Hematopoietic multipotent progenitor cell treated with erythropoietin and hydrocortisone succinate and interleukin-3 and kit ligand, for 15 days (in vitro differentiated cells): ENCODE data around the gene ITGA11.
"Not testable (repeated sequence)": the region's sequence is repeated elsewhere in the genome, so short reads cannot be mapped to it uniquely, and the experiment has no call there.

Source experiments
- DNase-seq: peaks from one replicate; pipeline ENCODE4 v3.0.0-alpha.2; 2015; ENCODE audit warnings: low spot score

The ITGA11 gene

DNA sequence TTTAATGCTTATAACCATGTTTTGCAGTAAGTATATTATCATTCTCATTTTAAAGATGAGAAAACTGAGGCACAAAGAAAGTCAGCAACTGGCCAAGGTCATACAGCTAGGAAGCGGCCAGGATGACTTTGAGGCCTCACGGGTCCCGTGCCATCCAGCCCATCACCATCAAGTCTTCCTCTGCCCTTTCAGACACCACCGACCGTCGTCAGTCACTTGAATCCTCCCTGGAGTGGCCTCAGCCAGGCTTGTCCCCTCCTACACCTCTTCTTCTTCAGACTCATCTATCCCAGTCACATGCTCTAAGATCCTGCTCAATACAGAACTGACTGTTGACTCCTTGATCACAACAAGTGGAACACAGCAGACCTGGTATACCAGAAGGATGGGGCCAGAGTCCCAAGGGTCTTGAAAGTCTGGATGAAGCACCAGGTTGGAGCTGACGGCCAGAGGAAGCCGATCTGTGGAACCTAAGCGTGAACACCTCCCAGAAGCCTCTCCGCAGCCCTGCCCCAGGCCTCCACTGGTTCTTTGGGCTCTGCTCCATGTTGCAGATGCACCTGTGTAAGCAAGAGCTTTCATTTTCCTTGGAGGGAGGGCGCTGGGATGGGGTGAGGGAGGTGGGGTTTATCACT, 22.1 kb downstream of the ITGA11 start:
- no peak for DNase-seq

DNA sequence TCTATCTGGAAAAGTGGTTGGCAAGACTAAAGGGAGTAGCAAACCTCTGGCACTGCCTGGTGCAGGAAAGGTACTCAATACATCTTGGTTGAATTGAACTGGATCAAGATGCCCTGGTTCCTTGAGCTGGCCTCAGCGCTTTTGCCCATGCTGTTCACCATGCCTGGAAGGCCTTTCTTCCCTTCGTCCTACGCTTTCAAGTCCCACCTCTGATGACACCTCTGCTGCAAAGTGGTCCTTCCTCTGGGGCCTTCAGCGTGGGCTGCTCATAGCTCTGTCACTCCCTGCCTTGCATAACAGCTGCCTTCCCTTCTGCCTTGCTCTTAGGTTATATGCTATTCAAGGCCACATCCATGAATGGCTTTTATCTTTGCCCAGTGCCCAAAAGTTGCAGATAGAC, 23.0 kb downstream of the ITGA11 start:
- DNase-seq, result no peak

DNA sequence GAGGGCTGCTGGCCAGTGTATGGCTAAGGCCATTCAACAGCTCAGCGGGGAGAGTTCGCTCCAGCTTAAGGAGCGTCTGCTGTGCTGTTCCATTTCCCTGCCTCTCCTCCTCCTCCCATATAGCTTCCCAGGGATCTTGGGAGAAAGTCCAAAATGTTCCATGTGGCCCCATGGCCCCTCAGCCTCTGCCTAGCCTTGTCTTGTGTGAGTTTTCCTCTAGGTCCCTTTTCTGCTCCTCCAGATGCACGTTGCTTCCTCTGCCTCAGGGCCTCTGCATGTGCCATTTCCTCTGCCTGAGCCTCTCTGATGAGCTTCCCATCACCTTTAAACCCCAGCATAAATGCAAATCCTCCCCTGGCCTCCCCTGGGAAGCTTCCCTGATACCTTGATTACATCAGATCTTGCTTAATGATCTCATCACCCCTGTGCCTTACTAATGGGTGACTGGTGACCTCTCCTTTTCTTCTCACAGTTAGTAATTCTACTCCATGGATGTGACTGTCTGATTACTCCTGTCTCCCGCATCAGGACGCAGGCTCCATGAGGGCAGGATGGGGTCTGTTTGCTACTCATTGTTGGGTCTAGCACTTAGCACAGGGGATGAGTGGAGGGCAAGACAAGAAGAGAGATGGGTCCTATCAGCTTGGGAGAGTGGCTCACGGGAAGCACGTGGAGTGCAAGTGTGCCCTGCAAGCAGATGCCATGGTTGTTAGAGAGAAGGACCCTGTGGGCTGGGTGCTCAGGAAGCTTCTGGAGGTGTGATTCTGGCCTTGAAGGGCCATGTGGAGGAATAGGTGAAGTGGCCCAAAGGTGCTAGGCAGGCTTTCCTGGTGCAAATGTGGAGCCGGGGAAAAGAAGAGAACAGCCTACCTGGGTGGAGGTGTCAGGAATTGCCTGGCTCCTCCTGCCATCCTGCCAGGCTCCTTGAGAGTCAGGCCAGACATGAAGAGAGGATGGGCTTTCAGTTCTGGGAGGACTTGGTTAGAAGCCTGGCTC, 23.8 kb downstream of the ITGA11 start:
- DNase-seq, result no peak

DNA sequence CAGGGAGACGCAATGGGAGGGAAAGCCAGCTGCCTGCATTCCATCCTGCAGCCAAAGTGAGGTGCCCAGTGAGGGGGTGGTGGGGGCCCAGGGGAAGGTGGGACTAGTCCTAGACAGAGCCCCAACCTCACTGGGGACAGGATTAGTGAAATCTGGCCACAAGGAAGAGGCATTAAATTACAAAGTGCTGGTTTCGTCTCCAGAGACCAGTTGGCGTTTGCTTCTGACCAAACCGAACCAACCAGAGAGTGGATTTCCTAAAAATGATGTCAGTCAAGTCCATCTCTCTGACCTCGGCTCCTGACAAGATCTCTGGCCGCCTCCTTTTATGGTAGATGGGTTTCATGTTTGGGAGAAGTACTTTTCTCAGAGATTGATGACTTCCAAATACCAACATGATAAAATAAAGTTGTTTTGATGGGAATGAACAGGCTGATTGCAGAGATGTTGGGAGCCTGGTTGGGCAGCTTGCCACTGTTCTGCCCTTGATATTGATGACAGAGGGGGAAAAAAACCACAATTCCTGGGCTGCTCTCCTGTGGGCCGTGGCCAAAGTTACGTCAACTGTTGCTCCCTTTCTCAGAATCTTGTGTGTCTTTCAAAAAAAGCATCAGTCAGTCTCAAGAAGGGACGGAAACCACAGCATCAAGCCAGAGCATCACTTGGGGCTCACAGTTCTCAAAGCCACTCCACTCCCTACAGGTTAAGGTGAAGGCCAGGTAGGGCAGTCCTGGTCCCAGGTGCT, 24.6 kb downstream of the ITGA11 start:
- DNase-seq, result no peak

DNA sequence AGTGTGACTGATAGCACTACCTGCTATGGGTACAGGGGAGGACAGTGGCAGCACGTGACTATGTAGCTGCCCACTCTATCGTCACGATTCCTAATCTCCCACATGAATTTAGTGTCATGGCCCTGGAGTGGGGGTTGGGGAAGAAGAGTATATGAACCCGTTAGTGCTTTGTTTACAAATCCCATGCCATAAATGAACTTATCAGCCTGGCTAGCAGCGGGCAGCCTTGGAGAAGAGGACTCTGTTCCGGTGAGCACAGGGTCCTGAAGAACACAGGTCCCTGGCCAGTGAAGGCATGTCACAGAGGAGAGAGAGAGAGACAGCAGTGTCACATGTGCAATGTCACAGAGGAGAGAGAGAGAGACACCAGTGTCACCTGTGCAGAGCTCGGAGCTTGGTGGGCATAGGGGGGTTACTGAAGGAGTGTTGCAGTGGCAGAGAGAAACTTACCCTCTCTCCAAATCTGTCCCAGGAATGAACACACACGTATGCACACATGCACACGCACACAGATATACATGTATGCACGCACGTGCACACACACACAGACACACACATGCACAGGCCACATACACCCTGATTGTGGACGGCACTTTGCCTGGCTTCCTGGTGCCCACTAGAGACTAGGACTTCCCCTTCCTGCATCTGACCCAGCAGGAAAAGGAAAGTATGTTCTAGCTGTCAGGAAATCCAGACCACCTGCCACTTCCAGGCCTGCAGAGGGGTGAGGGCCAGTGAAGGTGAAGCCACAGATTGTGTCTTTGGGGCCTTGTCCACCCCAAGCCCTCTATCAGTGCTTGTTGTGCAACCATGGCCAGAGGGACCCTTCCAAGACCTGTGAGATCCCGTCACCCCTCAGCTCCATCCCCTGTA, 26.3 kb downstream of the ITGA11 start:
- DNase-seq, result no peak

DNA sequence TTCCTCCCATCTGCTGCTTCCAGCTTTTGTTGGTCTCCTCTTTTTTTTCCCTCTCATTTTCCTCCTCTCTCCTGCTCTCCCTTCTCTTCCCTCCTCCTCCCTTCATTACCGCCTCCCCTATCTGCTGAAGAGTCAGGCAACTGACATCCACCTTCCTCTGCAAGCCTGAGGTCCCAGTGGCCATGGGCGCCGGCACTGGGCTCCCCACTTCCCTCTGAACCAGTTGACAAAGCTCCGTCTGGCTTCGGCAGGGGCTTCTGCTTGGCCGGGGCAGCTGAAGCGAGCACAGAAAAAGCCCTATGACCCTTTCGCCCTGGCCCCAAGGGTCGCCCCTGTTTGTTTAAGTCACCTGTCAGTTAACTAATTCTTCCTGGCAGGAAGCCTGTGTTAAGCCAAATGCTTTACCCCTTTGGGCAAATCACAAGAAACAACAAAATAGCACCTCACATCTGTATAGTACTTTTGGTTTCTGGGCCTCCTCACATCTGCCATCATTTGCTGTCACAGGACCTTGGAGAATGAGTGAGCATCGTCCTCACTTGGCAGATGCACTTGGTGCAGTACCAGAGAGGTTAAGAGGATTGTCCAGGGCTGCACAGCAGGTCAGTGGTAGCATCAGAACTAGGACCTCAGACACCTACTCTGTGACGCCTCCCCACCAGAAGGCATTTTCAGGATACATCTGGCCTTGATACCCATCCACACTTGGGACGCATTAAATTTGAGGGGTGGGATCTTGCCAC, 27.7 kb downstream of the ITGA11 start:
- DNase-seq, result no peak

DNA sequence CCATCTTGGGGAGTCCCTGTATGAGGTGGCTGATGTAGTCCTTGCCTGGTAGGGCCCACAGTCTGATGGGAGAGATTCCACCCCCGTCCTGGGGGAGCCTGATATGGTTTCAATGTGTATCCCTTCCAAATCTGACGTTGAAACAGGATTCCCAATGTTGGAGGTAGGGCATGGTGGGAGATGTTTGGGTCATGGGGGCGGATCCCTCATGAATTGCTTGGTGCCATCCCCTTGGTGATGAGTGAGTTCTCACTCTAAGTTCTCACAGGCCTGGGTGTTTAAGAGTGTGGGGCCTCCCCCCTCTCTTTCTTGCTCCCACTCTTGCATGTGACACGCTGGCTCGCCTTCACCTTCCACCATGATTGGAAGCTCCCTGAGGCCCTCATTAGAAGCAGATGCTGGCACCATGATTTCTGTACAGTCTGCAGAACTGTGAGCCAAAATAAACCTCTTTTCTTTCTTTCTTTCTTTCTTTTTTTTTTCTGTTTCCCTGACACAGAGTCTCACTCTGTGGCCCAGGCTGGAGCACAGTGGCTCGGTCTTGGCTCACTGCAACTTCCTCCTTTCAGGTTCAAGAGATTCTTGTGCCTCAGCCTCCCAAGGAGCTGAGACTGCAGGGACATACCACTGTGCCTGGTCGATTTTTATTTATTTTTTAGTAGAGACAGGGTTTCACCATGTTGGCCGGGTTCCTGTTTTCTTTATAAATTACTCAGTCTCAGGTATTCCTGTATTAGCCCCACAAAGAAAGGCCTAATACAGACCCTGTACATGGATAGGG, 28.6 kb downstream of the ITGA11 start:
- no peak for DNase-seq

DNA sequence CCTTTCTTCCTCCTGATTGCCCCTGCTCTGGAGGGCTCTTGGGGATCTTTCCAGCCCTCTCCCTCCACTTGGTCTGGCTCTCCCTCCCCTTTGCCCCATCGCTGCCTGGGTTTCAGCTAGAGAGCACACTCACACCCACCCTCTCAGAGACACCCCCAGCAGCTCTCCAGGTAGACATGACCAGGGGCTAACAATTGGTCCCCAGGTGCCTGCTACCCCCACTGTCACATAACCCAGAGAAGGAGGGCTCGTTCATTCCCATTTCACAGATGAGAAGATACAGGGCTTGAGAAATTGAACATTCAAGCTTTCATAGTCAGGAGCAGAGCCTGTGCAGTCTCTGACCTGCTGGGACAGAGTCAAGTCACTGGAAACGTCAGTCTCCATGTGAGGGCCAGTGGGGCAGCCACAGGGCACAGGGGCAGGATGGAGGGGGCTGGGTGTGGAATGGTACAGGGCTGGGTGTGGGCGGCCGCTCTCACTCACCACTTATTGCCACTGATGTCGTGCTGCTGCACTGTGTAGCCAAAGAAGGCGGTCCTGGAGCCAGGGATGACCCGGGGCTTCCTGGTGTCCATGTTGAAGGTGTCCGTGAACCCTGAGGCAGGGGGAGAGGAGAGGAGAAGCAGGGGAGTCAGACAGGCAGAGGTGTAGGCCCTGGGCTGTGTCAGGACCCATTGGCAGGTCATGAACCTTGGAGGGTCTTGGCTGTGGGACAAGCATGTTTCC, 29.4 kb downstream of the ITGA11 start:
- no peak for DNase-seq

DNA sequence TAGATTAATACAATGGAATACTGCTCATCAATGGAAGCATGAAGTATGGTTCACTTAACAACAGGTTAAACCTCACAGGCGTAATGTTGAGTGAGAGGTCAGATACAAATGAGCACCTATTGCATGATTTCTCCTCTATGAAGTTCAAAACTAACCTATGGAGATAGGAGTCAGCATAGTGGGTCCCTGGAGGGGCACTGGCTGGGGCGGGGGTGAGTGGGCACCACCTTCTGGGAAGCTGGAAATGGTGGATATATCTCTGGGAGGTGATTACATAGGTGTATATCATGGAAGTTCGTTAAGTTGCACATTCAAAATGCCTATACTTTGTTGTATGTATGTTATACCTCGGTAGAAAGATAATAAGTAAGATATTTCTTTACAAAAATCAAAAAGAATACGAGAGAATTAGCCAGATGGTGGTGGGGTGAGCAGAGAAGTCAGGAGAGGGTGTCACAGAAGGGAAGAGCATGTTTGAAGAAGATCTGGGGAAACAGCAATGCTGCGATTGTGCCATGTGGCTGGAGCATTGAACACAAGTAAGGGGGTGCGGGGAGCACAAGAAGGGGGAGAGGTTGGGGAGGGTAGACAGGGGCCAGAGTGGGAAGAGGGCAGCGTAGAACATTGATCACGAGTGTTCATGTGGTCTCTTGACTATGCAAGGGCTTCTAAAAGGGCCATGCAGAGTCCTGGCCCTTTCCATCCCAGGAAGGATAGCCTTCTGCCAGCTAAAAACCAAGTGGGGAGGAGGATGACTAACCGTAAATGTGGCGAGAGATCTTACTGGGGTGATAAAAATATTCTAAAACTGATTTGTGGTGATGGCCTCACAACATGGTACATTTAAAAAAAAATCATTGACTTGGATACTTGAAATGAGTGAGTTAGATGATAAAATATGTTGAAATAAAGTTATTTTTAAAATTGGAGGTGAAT, 30.2 kb downstream of the ITGA11 start:
- DNase-seq, result no peak

DNA sequence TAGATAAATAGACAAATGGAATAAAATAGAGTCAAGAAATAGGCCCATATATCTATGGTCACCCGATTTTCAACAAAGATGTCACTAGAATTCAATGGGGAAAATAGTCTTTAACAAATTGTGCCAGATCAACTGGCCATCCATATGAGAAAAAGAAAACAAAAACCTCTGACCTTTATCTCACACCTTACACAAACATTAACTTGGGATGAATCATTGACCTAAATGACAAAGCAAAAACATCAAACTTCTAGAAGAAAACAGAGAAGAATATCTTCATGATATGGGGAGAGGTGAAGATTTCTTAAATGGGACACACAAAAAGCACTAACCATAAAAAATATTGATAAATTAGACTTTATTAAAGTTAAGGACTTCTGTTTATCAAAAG, 31.9 kb downstream of the ITGA11 start:
- no peak for DNase-seq

DNA sequence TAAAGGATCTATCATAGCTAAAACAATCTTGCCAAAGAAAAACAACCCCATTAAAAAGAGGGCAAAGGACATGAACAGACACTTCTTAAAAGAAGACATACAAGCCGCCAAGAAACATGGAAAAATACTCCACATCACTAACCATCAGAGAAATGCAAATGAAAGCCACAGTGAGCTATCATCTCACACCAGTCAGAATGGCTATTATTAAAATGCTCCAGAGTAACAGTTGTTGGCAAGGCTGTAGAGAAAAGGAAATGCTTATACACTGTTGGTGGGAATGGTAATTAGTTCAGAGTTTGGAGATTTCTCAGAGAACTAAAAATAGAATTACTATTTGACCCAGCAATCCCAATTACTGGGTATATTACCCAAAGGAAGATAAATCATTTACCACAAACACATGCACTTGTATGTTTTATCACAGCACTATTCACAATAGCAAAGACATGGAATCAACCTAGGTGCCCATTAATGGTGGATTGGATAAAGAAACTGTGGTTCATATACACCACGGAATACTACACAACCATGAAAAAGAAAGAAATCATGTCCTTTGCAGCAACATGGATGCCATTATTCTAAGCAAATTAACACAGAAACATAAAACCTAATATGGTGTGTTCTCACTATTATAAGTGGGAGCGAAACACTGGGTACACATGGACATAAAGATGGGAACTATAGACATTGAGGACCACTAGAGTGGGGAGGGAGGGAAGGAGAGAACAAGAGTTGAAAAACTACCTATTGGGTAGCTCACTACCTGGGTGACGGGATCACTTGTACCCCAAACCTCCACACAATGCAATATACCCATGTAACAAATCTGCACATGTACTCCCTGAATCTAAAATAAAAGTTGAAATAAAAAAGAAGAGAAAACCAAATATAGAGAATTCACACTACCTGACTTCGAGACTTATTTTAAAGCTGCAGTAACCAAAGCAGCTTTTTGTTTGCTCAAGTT, 32.6 kb downstream of the ITGA11 start:
- no peak for DNase-seq

DNA sequence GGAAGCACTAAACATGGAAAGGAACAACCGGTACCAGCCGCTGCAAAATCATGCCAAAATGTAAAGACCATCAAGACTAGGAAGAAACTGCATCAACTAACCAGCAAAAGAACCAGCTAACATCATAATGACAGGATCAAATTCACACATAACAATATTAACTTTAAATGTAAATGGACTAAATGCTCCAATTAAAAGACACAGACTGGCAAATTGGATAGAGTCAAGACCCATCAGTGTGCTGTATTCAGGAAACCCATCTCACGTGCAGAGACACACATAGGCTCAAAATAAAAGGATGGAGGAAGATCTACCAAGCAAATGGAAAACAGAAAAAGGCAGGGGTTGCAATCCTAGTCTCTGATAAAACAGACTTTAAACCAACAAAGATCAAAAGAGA, 34.0 kb downstream of the ITGA11 start:
- DNase-seq, result not testable (repeated sequence)

DNA sequence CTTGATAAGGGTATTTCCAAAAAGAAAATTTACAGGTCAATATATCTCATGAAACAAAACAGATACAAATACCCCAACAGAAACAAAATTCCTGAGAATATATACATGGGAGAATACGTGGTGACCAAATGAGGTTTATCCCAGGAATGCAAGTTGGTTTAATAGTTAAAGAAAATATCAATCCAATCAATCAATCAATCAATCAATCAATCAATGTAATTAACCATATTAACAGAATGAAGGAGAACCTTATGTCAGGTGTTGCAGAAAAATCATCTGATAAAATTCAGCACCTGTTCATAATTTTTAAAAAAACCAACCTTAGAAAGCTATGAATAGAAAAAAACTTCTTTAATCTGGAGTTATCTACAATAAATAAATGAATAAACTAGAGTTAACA, 35.9 kb downstream of the ITGA11 start:
- DNase-seq, result no peak

DNA sequence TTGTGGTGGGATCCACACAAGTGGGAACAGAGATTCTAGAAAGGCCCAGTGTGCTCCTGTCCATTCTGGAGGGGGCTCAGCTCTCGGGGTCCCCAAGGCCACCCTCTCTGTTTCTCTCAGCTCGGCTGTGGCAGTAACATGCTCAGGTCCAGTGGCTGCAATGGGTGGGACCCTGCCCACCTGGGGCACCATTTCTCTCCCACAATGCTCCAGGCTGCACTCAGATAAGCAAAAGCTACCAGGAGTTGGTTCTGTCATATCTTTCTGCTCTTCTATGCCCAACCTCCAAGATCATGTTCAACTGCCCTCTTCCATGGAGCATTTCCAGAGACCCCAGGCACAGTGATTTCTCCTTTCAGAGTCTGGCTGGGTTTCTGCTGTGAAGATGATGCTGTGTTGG, 40.8 kb downstream of the ITGA11 start:
- no peak for DNase-seq

DNA sequence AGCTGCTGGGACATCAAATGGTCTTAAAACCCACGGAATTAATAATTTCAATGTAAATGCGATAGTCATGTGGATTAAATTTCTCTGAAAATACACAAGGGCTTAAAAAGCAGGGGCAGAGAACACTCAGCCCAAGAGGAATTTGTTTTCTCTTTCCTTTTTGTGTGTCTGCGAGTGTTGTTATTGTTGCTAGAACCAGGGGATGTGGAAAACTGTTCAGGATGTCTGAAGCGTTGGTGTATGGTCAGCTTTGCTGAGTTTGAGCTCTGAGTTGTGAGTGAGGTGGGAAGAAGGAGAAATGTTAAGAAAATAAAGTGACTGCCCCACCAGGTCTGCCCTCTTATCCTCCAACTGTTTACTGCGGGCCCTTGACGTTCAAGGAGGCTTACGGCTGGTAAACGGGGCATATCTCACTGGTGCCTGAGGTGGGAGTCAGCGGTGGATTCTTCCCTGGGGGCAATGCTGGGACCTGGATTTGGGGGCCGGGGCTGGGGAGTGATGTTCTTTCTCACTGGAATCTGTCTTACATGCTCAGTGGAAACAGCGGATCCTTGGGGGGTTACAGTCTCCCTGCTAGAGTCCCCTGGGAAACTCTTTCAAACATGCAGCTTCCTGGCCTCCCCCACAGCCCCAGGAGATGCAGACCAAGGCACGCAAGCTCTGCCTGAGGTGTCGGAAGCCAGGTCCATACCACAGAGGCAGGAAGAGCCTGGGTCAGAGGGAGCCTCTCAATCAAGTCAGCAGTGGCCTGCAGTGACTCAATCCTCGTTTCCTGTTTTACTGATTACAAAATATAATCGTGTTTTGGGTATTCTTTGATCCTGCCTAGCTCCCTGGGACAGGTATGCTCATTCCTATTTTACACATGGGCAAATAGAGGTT, 41.8 kb downstream of the ITGA11 start:
- no peak for DNase-seq
